ENCODE measurements around the gene CLCF1. TPM values are rescaled to one million over a fixed set of nuclear protein-coding genes. Genes with fewer than 3 reads are reported as not detected.

CLCF1 gene
- total RNA-seq, 1 experiment from 2014 or later = 2.1 TPM

- Mint-ChIP-seq H3K36me3 (ENCODE audit: insufficient read depth in 1 of 3, low read depth in 3 of 3) (no peaks in the 10 kb centered on the region; a peak in 1 of 7 replicates), H3K9me3 (no peaks in the 10 kb centered on the region), H3K4me1 (peaks cover 24% of the 10 kb centered on the region in 2 experiments), H3K27ac (peak overlapping the region in 1 of 3 experiments; percentile 29; a peak in 2 of 7 replicates), H3K27me3 (ENCODE audit: low read depth) (peaks cover 74% of the 10 kb centered on the region), H3K4me3 (no peak overlapping the region)
- H3K4me1 ChIP-seq (ENCODE audit: insufficient read depth, low read length) = peaks cover 7% of the 10 kb centered on the region; the same call in 1 of the 2 replicates
- no peak overlapping the region for H3K4ac ChIP-seq (ENCODE audit: low read depth, low read length)
- no peak overlapping the region for H3K18ac ChIP-seq (ENCODE audit: insufficient read length, low read depth, low read length)
- no peak overlapping the region for H2AK5ac ChIP-seq (ENCODE audit: insufficient read length, low read length)
- no peak overlapping the region for H4K5ac ChIP-seq (ENCODE audit: insufficient read length, low read depth, low read length)
- H3K27me3 ChIP-seq (ENCODE audit: insufficient read depth, low read length) = no peaks in the 10 kb centered on the region; the same call in 1 of the 2 replicates
- no peak overlapping the region for H3K9ac ChIP-seq (ENCODE audit: extremely low read depth, insufficient read length, low read length)
- H3K4me2 ChIP-seq (ENCODE audit: insufficient read depth, insufficient read length, low read length) = no peak overlapping the region
- no CpG with 5 or more reads among the region's 14 CpGs for WGBS (ENCODE audit: extremely low coverage, insufficient read length, low lambda C conversion rate)
- no peaks in the 10 kb centered on the region for H3K9me3 ChIP-seq (ENCODE audit: control insufficient read depth, low read depth, low read length)
- H4K91ac ChIP-seq (ENCODE audit: insufficient read length, low read depth, low read length) = no peak overlapping the region
- H3K14ac ChIP-seq (ENCODE audit: insufficient read depth, low read length) = no peak overlapping the region; the same call in 1 of the 2 replicates
- H4K20me1 ChIP-seq (ENCODE audit: control insufficient read depth, insufficient read depth, insufficient read length) = peaks cover 3% of the 10 kb centered on the region
- no peak overlapping the region for H2BK20ac ChIP-seq (ENCODE audit: low read depth, low read length, poor library complexity, severe bottlenecking)
- peaks cover 3% of the 10 kb centered on the region for H3K23me2 ChIP-seq (ENCODE audit: insufficient read length, low read depth, low read length, poor library complexity, severe bottlenecking)
- no peak overlapping the region for H2BK5ac ChIP-seq (ENCODE audit: insufficient read length, low read length)
- no peaks in the 10 kb centered on the region for H3K79me1 ChIP-seq (ENCODE audit: insufficient read depth, low read depth, low read length, poor library complexity, severe bottlenecking)
- no peak overlapping the region for H2BK15ac ChIP-seq (ENCODE audit: low read depth, low read length)
- H4K8ac ChIP-seq (replicated peaks; ENCODE audit: insufficient read length, low read depth, low read length) = no peak overlapping the region
- H2BK120ac ChIP-seq (ENCODE audit: low read depth, low read length, poor library complexity, severe bottlenecking) = no peak overlapping the region
- TF ChIP-seq CTCF (conservative IDR thresholded peaks at IDR 0.05) = no peak
- H3K79me2 ChIP-seq (ENCODE audit: insufficient read depth, low read length) = no peaks in the 10 kb centered on the region
- DNase-seq = no peak
- no peak overlapping the region for H3K23ac ChIP-seq (ENCODE audit: insufficient read length, low read depth, low read length)
- no peak overlapping the region for H2BK12ac ChIP-seq (ENCODE audit: insufficient read length, low read depth, low read length)
- no peak overlapping the region for H2AFZ ChIP-seq (ENCODE audit: low read length)
- H3T11ph ChIP-seq (ENCODE audit: low read length) = no peak overlapping the region
- H3K56ac ChIP-seq (ENCODE audit: insufficient read length, low read depth, low read length) = no peak overlapping the region
- no peak overlapping the region for H3K27ac ChIP-seq (ENCODE audit: insufficient read length, low read depth, low read length)
These were observed 7.5 kb downstream of the CLCF1 start for GRCh38 chr11:67365736-67366444.

Measured in H9 (cell line).